ENCODE measurements around the gene PAIP2. TPM values are rescaled to one million over a fixed set of nuclear protein-coding genes. Genes with fewer than 3 reads are reported as not detected.

Gene PAIP2
- total RNA-seq, 1 donor from 2014 or later, result 27.6 TPM

DNA sequence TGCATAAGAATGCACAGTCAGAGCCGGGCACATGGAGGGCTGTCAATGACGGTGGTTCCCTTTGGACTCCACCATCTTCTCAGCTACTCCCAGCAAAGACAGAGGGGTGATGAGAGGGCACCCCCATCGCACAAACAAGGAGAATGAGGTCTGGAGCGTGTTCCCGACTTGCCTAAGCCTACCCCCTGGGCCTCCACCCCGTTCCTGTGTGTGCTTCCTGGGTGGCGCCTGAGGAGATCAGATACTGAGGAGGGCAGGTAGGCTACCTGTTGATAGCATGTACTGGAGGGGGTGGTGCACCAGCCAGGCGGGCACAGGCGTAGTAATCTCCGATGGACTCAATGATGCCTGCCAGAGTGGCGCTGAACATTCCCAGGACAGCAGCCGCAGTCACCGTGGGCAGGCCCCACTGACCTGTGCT lies 37.3 kb downstream of the PAIP2 start:
- H3K27me3 ChIP-seq, result no peaks in the 10 kb centered on the region

GRCh38 chr5:139379626-139380449 lies 38.2 kb downstream of the PAIP2 start:
- no peak for TF ChIP-seq CTCF (IDR thresholded peaks at IDR 0.05)
- Histone ChIP-seq H3K36me3 (no peaks in the 10 kb centered on the region), H3K4me3 (no peak overlapping the region), H3K27ac (no peak overlapping the region), H3K27me3 (no peaks in the 10 kb centered on the region), H3K4me1 (no peaks in the 10 kb centered on the region), H3K9me3 (no peaks in the 10 kb centered on the region)
- intact Hi-C loops (cut with DNase I), result no loop called here
- DNase-seq (ENCODE audit: low spot score in 2 of 2), result no peak

More for the DNA sequence above, 37.3 kb downstream of the PAIP2 start:
- no peak for DNase-seq (ENCODE audit: low spot score in 2 of 2)
- no peak for TF ChIP-seq CTCF (IDR thresholded peaks at IDR 0.05)
- no peaks in the 10 kb centered on the region for H3K4me1 ChIP-seq
- H3K36me3 ChIP-seq, result no peaks in the 10 kb centered on the region
- intact Hi-C loops (cut with DNase I), result no loop called here
- no peaks in the 10 kb centered on the region for H3K9me3 ChIP-seq
- H3K4me3 ChIP-seq, result no peak overlapping the region
- no peak overlapping the region for H3K27ac ChIP-seq

- Histone ChIP-seq H3K27ac (no peak overlapping the region), H3K36me3 (no peaks in the 10 kb centered on the region), H3K4me3 (no peak overlapping the region), H3K9me3 (no peaks in the 10 kb centered on the region), H3K4me1 (no peaks in the 10 kb centered on the region), H3K27me3 (no peaks in the 10 kb centered on the region)
- TF ChIP-seq CTCF (IDR thresholded peaks at IDR 0.05), result no peak
- no peak for DNase-seq (ENCODE audit: low spot score in 2 of 2)
- intact Hi-C loops (cut with DNase I), result no loop called here
Measured at GRCh38 chr5:139381837-139382761, 40.4 kb downstream of the PAIP2 start.

- H3K27me3 ChIP-seq, result no peaks in the 10 kb centered on the region
- H3K9me3 ChIP-seq, result no peaks in the 10 kb centered on the region
- H3K4me3 ChIP-seq, result no peak overlapping the region
- intact Hi-C loops (cut with DNase I), result no loop called here
- DNase-seq (ENCODE audit: low spot score in 2 of 2), result no peak
- no peak for TF ChIP-seq CTCF (IDR thresholded peaks at IDR 0.05)
- H3K4me1 ChIP-seq, result no peaks in the 10 kb centered on the region
- no peaks in the 10 kb centered on the region for H3K36me3 ChIP-seq
- H3K27ac ChIP-seq, result no peak overlapping the region
Measured at GRCh38 chr5:139382807-139383206, 41.2 kb downstream of the PAIP2 start.

GRCh38 chr5:139383275-139383992 lies 41.8 kb downstream of the PAIP2 start, which contains the start of gene SLC23A1:
Gene SLC23A1 (minus strand): TSS chr5:139383297. CDS start chr5:139383253, 44 bp downstream.
- no peak within 1 kb of the TSS for H3K27ac ChIP-seq
- intact Hi-C loops (cut with DNase I), result no loop called here
- H3K36me3 ChIP-seq, result no peaks in the 10 kb centered on the region
- no peak for DNase-seq (ENCODE audit: low spot score in 2 of 2)
- H3K4me1 ChIP-seq, result peaks cover under 1 to 1% of the 10 kb centered on the region in 2 donors
- no peak within 1 kb of the TSS for H3K4me3 ChIP-seq
- H3K27me3 ChIP-seq, result no peaks in the 10 kb centered on the region
- no peak for TF ChIP-seq CTCF (IDR thresholded peaks at IDR 0.05)
- H3K9me3 ChIP-seq, result no peaks in the 10 kb centered on the region
